Nucleus accumbens (tissue), 56 donors: ENCODE data around the gene SDK1.

Source experiments
- DNase-seq, 56 donors: peaks; one replicate each; lab custom pipeline; 2025; lab: John Stamatoyannopoulos, UW

SDK1 gene

GRCh38 chr7:4109481-4110110 lies 808.5 kb downstream of the SDK1 start:
- DNase-seq, result peak in 16 of 56 donors; percentile 6 to 42 (median 20)

- DNase-seq, result no peak
These were observed 809.4 kb downstream of the SDK1 start for GRCh38 chr7:4110438-4110837.

GRCh38 chr7:4111166-4111565 lies 810.1 kb downstream of the SDK1 start:
- DNase-seq, result no peak

GRCh38 chr7:4113271-4113670 lies 812.2 kb downstream of the SDK1 start:
- no peak for DNase-seq

GRCh38 chr7:4113976-4114375 lies 812.9 kb downstream of the SDK1 start:
- no peak for DNase-seq

GRCh38 chr7:4115442-4115841 lies 814.4 kb downstream of the SDK1 start:
- DNase-seq, result no peak

GRCh38 chr7:4115941-4116610 lies 815.0 kb downstream of the SDK1 start:
- no peak for DNase-seq

- no peak for DNase-seq
These were observed 818.8 kb downstream of the SDK1 start for GRCh38 chr7:4119848-4120247.

- DNase-seq, result no peak
These were observed 822.3 kb downstream of the SDK1 start for GRCh38 chr7:4123346-4123745.

GRCh38 chr7:4123823-4124222 lies 822.8 kb downstream of the SDK1 start:
- no peak for DNase-seq

GRCh38 chr7:4124556-4125477 lies 823.8 kb downstream of the SDK1 start:
- no peak for DNase-seq

- DNase-seq, result no peak
These were observed 827.0 kb downstream of the SDK1 start for GRCh38 chr7:4127909-4128560.

GRCh38 chr7:4129481-4130122 lies 828.5 kb downstream of the SDK1 start:
- DNase-seq, result peak in 25 of 56 donors; percentile 2 to 56 (median 14)

- no peak for DNase-seq
These were observed 830.0 kb downstream of the SDK1 start for GRCh38 chr7:4131063-4131462.

GRCh38 chr7:4132221-4132620 lies 831.2 kb downstream of the SDK1 start:
- DNase-seq, result no peak

- DNase-seq, result no peak
These were observed 832.5 kb downstream of the SDK1 start for GRCh38 chr7:4133491-4134044.

- no peak for DNase-seq
These were observed 833.2 kb downstream of the SDK1 start for GRCh38 chr7:4134204-4134603.

- DNase-seq, result no peak
These were observed 833.6 kb downstream of the SDK1 start for GRCh38 chr7:4134631-4135030.

- DNase-seq, result no peak
These were observed 834.2 kb downstream of the SDK1 start for GRCh38 chr7:4135301-4135700.

- DNase-seq, result no peak
These were observed 835.0 kb downstream of the SDK1 start for GRCh38 chr7:4136036-4136435.
